Activated CD8-positive, alpha-beta T cell treated with anti-CD3 and anti-CD28 coated beads for 36 hours (primary cell): ENCODE data around the gene SEMA3B. TPM values are rescaled to one million over a fixed set of nuclear protein-coding genes. Genes with fewer than 3 reads are reported as not detected.

ENCODE experiments used
- ATAC-seq: fragments of 200-7000 bp; cut with Tn5 transposase; one replicate; pipeline ENCODE4 v1.10.0; 2021; ENCODE audit warnings: mild to moderate bottlenecking, moderate library complexity
- CTCF ChIA-PET: fragments of 350-600 bp; sonication (Branson Sonifier 250); formaldehyde crosslinking; loops from one replicate; lab custom pipeline; 2021; ENCODE audit warnings: antibody characterized with exemption; lab: Charles Lee
- POLR2A ChIA-PET: fragments of 350-600 bp; sonication (Branson Sonifier 250); formaldehyde crosslinking; loops from one replicate; lab custom pipeline; 2021; ENCODE audit warnings: antibody characterized with exemption; lab: Charles Lee
- DNase-seq: peaks from one replicate; pipeline ENCODE4 v3.0.0-alpha.2; 2020
- H3K27ac Mint-ChIP-seq: one replicate; pipeline ENCODE4 v1.8.0; 2021; ENCODE audit warnings: mild to moderate bottlenecking, mixed read lengths
- H3K27me3 Mint-ChIP-seq: one replicate; pipeline ENCODE4 v1.8.0; 2021; ENCODE audit warnings: mixed read lengths
- H3K36me3 Mint-ChIP-seq: one replicate; pipeline ENCODE4 v1.8.0; 2021; ENCODE audit warnings: low read depth, mixed read lengths
- H3K4me1 Mint-ChIP-seq: one replicate; pipeline ENCODE4 v1.8.0; 2021; ENCODE audit warnings: low read depth, mixed read lengths
- H3K4me3 Mint-ChIP-seq: one replicate; pipeline ENCODE4 v1.8.0; 2021; ENCODE audit warnings: mild to moderate bottlenecking, moderate library complexity, mixed read lengths
- H3K9me3 Mint-ChIP-seq: one replicate; pipeline ENCODE4 v1.8.0; 2021; ENCODE audit warnings: mixed read lengths
- CTCF ChIP-seq: fragments of 200-600 bp; IDR thresholded peaks from one replicate; pipeline ENCODE4 v1.8.0; 2022; ENCODE audit warnings: antibody characterized with exemption, mild to moderate bottlenecking
- intact Hi-C: fragments of 100-400 bp; cut with micrococcal nuclease; formaldehyde crosslinking; loops from one replicate; pipeline ENCODE4 v1.10.0; 2022
- total RNA-seq, 2 experiments: library from RNA; stranded (reverse); gene quantifications; one replicate each; pipeline ENCODE4 v1.2.3, GENCODE V29; 2021

Gene SEMA3B
- total RNA-seq, 2 experiments from 2014 or later, result 1.6 to 2.3 TPM

GRCh38 chr3:50230794-50231125 is 38.2 kb upstream of the SEMA3B start:
- ATAC-seq (no peak), DNase-seq (no peak)
- ChIA-PET CTCF (interaction anchor here (1.4 to 14.8 kb wide), 6 partner anchors 13 to 44 kb away, joined by 4 to 239 read pairs (median 51); partner anchors contain the start of gene GNAT1), POLR2A (interaction anchor here (1.1 to 1.9 kb wide), 5 partner anchors 10 to 49 kb away, joined by 3 to 6 read pairs (median 5); partner anchors contain the start of gene LSMEM2)
- intact Hi-C loops, result no loop called here
- Mint-ChIP-seq H3K9me3 (no peaks in the 10 kb centered on the region), H3K27ac (no peak overlapping the region), H3K4me3 (no peak overlapping the region), H3K4me1 (peaks cover 24% of the 10 kb centered on the region), H3K36me3 (no peaks in the 10 kb centered on the region), H3K27me3 (peaks cover 1% of the 10 kb centered on the region)
- no peak for TF ChIP-seq CTCF

- no peaks in the 10 kb centered on the region for H3K9me3 Mint-ChIP-seq
- ChIA-PET POLR2A (interaction anchor here (0.6 to 1.9 kb wide), 4 partner anchors 12 to 513 kb away, joined by 3 to 6 read pairs (median 4); partner anchors contain the start of gene LSMEM2), CTCF (interaction anchor here (1.4 to 14.8 kb wide), 6 partner anchors 12 to 43 kb away, joined by 4 to 239 read pairs (median 51); partner anchors contain the start of gene GNAT1)
- no peaks in the 10 kb centered on the region for H3K36me3 Mint-ChIP-seq
- H3K27me3 Mint-ChIP-seq, result no peaks in the 10 kb centered on the region
- ATAC-seq (no peak), DNase-seq (no peak)
- no peak overlapping the region for H3K4me3 Mint-ChIP-seq
- no peak for TF ChIP-seq CTCF
- intact Hi-C loops, result no loop called here
- H3K27ac Mint-ChIP-seq, result no peak overlapping the region
- peaks cover 19% of the 10 kb centered on the region for H3K4me1 Mint-ChIP-seq
These were observed 37.4 kb upstream of the SEMA3B start for GRCh38 chr3:50231581-50231980.

- intact Hi-C loops, result no loop called here
- H3K27me3 Mint-ChIP-seq, result no peaks in the 10 kb centered on the region
- no peak for ATAC-seq
- peaks cover 15% of the 10 kb centered on the region for H3K4me1 Mint-ChIP-seq
- TF ChIP-seq CTCF, result no peak
- CTCF ChIA-PET, result interaction anchor here (0.9 to 14.8 kb wide), 3 partner anchors 11 to 39 kb away, joined by 3 to 239 read pairs (median 204); partner anchors contain the start of gene GNAT1
- H3K4me3 Mint-ChIP-seq, result no peak overlapping the region
- peaks cover 5% of the 10 kb centered on the region for H3K36me3 Mint-ChIP-seq
- no peak for DNase-seq
- no peak overlapping the region for H3K27ac Mint-ChIP-seq
- POLR2A ChIA-PET, result no interaction called here
- H3K9me3 Mint-ChIP-seq, result no peaks in the 10 kb centered on the region
These were observed 36.6 kb upstream of the SEMA3B start for GRCh38 chr3:50232303-50232702.

- Mint-ChIP-seq H3K27me3 (no peaks in the 10 kb centered on the region), H3K9me3 (no peaks in the 10 kb centered on the region), H3K4me3 (no peak overlapping the region), H3K4me1 (peaks cover 13% of the 10 kb centered on the region), H3K27ac (no peak overlapping the region), H3K36me3 (peaks cover 12% of the 10 kb centered on the region)
- ChIA-PET CTCF (interaction anchor here (0.9 to 14.8 kb wide), 5 partner anchors 10 to 42 kb away, joined by 3 to 239 read pairs (median 3); partner anchors contain the start of gene GNAT1), POLR2A (interaction anchor here (0.7 to 1.3 kb wide), 3 partner anchors 13 to 310 kb away, joined by 3 to 4 read pairs (median 3); no protein-coding TSS in a partner anchor)
- intact Hi-C loops, result no loop called here
- DNase-seq (no peak), ATAC-seq (no peak)
- TF ChIP-seq CTCF, result no peak
These were observed 35.8 kb upstream of the SEMA3B start for GRCh38 chr3:50233176-50233575.
